Fibroblast of skin of abdomen (primary cell): ENCODE data around the gene VSIG10L2.

Source experiments
- DNase-seq: peaks from one replicate; pipeline ENCODE4 v3.0.0-alpha.2; 2013

The VSIG10L2 gene

GRCh38 chr11:125930076-125930450, 15.8 kb upstream of the VSIG10L2 start:
- DNase-seq, result no peak

GRCh38 chr11:125931116-125931515, 14.7 kb upstream of the VSIG10L2 start:
- no peak for DNase-seq

GRCh38 chr11:125931668-125932067, 14.2 kb upstream of the VSIG10L2 start:
- DNase-seq, result no peak

DNA sequence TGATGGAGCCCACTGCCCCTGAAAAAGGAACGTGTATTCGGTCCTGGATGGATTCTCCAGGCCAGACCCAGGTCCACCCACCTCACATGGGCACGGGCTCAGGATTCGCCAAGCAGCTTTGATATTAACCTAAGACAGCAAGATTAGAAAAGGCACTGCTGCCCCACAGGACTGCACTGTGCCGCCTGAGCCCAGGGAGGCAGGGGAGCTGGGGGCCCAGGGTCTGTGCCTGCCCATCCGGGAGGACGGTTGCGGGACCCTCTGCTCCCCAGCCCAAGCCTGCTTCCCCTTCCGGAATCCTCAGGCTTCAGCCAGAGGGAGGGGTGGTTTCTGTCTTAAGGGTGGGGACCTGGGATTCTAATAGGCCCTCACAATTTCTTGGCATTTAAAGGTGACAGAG, 13.5 kb upstream of the VSIG10L2 start:
- no peak for DNase-seq

DNA sequence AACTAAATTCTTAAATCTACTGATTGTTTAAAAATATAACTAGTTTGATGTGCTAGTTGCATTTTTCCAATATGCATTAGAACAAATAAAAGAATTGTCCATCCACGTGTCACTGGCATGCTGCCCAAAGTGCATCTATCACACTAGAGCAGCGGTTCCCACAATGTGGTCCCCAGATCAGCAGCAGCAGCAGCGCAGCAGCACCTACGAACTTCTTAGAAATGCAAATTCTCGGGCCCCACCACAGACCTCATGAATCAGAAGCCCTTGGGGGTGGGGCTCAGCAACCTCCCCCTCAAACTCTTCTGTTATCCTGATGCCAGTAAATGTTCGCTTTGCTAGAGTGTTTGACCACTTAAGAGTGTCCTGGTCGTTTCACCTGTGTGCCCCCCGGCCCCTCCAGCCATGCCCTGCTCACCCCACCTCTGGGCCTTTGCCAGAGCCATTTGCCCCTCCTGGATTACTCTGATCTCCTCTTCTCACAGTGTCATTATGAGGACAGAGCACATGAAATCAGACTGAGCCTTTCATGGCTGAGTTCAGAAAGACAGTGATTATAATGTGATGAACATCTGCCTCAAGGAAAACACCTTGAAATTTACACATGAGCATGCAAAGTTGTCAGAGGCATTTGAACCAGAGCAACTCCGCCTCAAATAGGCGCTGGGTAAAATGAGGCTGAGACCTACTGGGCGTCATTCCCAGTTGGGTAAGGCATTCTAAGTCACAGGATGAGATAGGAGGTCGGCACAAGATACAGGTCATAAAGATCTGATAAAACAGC, 12.6 kb upstream of the VSIG10L2 start:
- DNase-seq, result no peak

DNA sequence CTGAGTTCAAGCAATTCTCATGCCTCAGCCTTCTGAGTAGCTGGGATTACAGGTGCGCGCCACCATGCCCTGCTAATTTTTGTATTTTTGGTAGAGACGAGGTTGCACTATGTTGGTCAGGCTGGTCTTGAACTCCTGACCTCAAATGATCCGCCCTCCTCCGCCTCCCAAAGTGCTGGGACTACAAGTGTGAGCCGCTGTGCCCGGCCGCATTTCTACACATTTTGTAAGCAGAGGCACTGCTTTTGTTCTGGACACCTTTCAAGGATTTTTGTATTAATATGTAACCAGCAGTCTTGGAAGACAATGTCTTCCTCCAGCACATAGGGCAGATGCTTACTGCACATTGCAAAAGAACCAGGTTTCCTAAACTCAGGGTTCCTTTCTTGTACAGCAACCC, 11.4 kb upstream of the VSIG10L2 start:
- DNase-seq, result no peak

GRCh38 chr11:125935056-125935455, 10.8 kb upstream of the VSIG10L2 start:
- DNase-seq, result no peak

DNA sequence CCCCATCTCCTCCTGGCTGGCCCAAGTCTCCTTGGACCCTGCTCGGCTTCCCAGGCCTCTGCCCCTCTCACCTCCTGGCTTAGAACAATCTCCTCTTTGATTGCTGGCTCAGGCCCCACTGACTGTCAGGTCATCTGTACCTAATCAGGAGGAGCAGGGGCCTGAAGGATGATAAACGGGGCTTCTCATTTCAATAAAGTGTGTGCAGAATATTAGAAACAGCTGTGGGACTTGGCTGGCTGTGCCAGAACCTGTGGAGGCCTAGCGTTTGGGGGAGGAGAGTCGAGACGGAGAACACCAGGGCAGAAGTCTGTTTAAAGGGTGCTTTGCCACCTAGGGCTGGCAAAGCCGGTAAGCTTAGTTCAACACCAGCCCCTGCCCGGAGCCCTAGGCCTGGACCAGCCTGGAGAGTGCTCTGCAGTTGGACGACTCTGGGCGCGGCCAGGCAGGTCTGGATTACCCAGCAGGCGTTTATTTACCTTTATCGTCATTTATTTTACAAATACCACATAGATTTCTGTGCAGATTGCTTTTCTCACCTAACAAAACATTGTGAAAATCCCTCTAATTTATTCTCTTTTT, 10.1 kb upstream of the VSIG10L2 start:
- peak; percentile 71 for DNase-seq

GRCh38 chr11:125938418-125938817, 7.4 kb upstream of the VSIG10L2 start:
- DNase-seq, result no peak

GRCh38 chr11:125939081-125939521, 6.7 kb upstream of the VSIG10L2 start:
- DNase-seq, result no peak

- no peak for DNase-seq
Observed at GRCh38 chr11:125940145-125940544, 5.7 kb upstream of the VSIG10L2 start.

GRCh38 chr11:125941267-125941618, 4.6 kb upstream of the VSIG10L2 start:
- no peak for DNase-seq

DNA sequence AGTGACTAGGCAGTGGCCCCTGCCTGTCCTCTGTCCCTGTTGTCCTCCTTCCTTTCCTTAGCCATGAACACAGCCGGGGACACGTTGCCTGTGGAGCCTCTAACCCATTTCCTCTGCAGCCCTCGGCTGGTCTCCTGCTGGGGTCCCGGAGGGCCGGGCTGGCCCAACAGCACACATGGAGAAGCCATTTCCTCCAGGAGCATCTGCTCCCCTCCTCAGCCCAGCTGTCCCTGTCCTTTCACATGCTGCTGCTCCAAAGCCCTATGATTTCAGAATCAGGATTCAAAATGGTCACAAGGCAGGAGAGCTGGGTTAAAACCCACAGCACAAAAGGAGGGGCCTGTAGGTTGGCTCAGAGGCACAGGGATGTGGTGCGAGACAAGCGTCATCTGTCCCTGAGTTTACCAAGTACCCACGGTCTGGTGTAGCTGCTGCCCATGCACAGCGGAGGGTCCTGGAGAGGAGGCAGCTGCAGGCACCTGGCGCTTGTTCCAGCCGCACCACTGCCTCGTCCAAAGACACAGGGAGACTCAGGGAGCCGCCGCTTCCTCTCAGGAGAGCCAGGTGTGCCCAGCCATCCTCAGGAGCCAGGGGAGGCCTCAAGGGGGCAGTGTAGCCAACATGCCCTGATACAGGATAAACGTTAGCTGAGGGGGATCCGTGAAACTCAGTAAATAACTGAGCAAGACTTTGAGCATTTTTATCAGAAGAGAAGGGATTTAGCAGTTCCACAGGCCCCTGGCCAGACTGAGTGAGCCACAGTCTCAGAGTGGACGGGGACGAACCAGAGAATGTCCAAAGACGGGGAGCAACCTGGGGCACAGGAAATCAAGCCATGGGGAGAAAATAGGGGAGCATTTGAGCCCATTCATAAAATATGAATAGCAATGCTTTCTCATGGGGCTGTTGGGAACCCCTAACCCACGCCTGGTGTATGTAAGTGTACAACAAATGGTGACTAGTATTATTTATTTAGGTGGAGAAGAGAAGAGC, 3.9 kb upstream of the VSIG10L2 start:
- DNase-seq, result peak; percentile 30

- no peak for DNase-seq
Observed at GRCh38 chr11:125942771-125943428, 2.9 kb upstream of the VSIG10L2 start.

GRCh38 chr11:125943661-125944349, 2.0 kb upstream of the VSIG10L2 start:
- DNase-seq, result no peak

DNA sequence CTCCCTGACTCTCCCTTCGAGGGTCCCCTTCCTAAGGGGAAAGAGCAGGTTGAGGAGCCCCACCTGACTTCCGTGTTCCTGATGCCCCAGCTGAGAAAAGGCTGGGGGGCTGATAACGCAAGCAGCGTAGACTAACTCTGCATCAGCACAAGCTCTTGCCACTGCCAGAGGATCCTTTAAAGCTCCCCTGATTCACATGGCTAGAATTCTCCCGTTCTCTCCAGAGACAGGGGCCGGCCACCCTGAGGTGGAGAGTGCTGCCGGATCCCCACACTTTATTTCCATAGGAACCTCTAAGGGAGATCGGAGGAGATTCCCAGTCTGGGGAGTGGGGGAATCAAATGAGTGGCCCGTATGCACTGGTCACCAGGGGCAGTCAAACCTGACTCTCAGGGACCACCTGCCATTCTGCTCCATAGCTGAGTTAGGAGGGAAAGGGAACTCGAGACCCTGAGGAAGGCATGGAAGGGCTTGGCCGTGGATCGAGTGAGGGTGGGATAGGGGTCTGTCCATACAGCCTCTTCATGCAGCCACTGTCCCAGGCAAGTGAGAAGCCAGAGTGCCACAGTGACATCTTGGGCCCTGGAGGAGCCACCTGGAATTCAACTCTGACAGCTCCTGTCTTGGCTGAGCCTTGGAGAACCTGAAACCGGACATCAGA, 1.4 kb upstream of the VSIG10L2 start:
- DNase-seq, result no peak

DNA sequence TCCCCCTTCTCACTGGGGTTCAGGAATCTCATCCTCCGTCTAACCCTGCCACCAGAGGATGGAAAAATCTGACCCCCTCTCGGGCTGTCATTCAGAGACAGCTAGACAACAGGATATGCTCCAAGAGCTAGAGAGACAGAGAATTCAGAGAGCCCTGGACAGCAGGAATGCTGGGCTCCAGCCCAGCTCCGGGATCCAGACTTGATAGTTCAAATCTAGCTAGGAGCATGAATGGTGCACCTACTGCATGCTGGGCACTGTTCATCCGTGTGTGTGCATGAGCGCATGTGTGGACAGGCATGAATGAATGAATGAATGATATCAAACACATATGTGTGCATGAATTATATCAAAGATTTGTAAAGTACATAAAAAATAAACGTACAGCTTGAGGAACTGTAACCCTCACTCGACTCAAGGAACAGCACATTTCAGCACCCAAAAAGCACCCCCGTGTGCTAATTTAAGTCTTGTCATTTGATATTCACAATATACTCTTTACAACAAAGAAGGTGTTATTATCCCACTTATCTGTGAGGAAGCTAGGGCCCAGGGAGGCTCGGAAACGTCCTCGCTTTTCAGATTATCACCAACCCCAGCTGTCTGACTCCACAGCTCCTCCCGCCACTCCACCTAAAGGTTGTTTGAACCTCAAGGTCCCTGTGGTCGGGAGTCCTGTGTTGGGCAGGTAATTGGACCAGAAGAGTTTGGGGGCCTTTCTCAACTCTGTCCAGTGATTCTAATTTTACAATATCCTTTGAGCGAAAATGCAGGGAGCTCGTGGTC, 640 bp upstream of the VSIG10L2 start:
- no peak for DNase-seq

GRCh38 chr11:125946712-125947418, 1.0 kb downstream of the VSIG10L2 start:
- no peak for DNase-seq

DNA sequence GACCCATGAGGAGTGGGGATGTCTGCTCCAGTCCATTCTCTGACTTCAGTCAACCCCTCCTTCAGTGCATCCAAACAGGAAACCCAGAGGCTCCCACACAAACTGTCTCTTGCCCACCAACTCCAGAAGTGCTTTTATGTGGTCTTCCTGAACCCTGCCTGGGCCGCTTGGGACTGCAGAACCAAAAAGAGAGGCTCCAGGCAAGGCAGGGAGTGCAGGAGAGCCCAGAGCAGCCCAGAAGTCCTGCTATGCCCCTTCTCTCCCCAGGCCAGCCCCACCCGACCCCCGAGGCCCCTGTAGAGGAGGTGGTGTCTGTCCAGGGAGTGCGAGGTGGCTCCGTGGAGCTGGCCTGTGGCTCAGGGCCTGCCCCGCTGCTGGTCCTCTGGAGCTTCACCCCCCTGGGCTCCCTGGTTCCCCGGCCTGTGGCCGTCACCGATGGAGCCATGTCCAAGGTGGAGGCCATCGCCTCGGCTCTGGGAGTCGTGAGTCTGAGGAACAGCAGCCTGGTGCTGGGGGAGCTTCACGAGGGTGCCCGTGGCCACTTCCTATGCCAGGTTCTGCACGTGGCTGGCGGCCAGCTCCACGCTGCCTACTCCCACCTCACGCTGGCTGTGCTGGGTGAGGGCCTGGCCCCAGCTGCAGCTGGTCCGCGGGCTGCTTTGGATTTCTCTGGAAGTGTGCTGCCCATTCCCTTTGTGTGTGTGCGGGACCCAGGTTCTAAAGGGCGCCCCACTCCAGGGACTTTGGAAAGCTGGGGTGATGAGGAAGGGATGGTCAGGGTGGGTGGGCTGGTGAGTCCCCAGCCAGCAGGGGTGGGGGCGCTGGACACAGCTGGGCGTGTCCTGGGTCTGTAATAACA, 1.8 kb downstream of the VSIG10L2 start:
- DNase-seq, result no peak
